Ovary (tissue), 3 donors: Measurements from ENCODE around the gene TMEM109.

ENCODE experiments used
- POLR2A ChIP-seq: fragments of 450-650 bp; IDR thresholded peaks from one replicate; pipeline ENCODE4 v1.6.1; 2017; ENCODE audit warnings: antibody characterized with exemption, mild to moderate bottlenecking, moderate library complexity
- TF ChIP-seq, protein P1 (sequence below), 3 donors: fragments of 450-650 bp in 2 of 3; fragments of 200-600 bp in 1 of 3; IDR thresholded peaks; one replicate each; pipeline versions ENCODE4 v1.5.1 to v1.8.0; 2016 to 2022; ENCODE audit warnings: antibody characterized with exemption in 3 of 3, mild to moderate bottlenecking in 1 of 3
- donor health status: DM: no; HTN: no; CAD: no.

- TF ChIP-seq, protein P1, sequence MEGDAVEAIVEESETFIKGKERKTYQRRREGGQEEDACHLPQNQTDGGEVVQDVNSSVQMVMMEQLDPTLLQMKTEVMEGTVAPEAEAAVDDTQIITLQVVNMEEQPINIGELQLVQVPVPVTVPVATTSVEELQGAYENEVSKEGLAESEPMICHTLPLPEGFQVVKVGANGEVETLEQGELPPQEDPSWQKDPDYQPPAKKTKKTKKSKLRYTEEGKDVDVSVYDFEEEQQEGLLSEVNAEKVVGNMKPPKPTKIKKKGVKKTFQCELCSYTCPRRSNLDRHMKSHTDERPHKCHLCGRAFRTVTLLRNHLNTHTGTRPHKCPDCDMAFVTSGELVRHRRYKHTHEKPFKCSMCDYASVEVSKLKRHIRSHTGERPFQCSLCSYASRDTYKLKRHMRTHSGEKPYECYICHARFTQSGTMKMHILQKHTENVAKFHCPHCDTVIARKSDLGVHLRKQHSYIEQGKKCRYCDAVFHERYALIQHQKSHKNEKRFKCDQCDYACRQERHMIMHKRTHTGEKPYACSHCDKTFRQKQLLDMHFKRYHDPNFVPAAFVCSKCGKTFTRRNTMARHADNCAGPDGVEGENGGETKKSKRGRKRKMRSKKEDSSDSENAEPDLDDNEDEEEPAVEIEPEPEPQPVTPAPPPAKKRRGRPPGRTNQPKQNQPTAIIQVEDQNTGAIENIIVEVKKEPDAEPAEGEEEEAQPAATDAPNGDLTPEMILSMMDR (IDR thresholded peaks at IDR 0.05) = peak in 1 of 3 donors; percentile 18
- TF ChIP-seq POLR2A = no peak
These were observed 26.4 kb upstream of the TMEM109 start for GRCh38 chr11:60887556-60887955.
